NCI-H748 (cell line): ENCODE data around the gene RFFL.
A peak's percentile ranks its signal among the peaks of the same experiment; 100 is the strongest.
"Not testable (repeated sequence)": the region's sequence is repeated elsewhere in the genome, so short reads cannot be mapped to it uniquely, and the experiment has no call there.

Source experiments
- DNase-seq: peaks from one replicate; lab custom pipeline; 2025; ENCODE audit not compliant: unreplicated experiment; lab: John Stamatoyannopoulos, UW

Gene RFFL

DNA sequence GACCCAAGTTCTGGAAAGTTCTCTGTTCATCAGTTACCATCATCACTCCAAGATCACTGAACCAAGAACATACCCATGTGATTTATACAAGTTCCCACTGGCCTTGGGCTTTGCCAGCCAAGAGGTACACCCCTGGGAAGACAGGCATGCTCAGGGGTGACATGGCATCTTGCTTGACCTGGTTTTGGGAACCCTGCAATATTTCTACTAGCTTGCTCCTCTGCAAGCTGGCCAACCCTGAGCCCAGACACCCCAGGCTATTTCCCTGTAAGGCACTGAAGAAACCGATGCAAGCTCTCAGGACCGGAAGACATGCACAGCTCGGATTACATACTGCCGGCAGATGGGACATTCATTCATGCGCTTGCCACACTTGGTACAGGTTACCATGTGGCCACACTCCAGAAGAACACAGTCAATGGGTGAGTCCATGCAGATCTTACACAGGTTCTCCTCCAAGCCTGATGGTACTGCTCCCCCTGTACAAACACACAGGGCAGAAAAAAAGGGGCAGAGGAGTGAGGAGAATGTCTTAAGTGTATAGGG is 51.8 kb downstream of the RFFL start:
- DNase-seq: no peak

DNA sequence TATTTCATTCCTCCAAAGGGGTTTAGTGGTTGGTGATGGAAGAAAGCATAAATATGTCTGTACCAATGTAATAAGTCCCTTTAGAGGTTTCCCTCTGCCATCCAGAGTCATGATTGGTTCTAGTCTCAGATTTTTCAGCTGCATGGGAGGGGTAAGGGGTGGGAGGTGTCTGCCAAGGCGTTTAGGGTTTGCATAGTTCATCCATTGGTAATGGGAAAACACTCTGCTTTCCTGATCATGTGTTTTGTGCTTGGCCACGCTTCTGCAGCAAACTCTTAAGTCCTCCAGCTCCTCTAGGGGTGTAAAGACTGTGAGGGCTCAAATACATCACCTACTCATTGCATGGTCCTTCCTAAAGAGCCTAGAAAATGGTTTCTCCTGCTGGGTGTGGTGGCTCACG is 53.4 kb downstream of the RFFL start:
- DNase-seq: no peak

DNA sequence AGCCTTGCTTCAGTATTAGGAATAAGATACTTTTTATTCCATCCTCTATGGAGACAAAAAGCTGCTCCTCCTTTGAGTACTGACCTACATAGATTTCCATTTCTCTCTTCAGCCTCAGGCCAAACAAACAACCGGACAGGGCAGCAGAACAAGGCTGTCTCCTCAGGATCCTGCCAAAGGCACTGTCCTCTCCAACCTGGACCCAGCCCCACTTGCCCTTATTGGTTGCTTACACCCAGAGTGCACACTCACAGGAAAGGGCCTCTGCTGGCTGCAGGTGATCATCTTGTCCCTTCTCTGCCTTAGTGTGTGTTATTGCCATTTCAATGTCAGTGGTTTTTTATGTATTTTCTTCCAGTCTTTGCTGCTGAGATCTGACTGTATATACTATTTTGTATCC is 56.5 kb downstream of the RFFL start:
- DNase-seq: no peak

DNA sequence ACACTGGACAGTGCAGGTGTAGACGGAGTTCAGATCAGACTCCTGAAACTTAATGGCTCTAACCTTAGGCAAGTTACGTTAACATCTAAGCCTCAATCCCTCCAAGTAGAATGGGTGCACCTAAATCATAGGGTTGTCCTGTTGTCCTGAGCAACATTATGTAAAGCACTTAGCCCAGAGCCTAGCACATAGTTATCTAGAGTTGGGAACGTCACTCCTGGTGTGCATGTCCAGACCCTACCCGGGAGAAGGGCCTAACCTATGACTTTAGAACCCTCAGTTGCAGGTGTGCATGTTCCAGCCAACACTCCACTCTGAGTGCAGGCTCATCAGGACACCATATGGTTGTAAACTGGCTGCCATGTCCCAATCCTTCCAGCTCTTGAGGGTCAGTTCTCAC is 57.2 kb downstream of the RFFL start:
- DNase-seq: no peak

DNA sequence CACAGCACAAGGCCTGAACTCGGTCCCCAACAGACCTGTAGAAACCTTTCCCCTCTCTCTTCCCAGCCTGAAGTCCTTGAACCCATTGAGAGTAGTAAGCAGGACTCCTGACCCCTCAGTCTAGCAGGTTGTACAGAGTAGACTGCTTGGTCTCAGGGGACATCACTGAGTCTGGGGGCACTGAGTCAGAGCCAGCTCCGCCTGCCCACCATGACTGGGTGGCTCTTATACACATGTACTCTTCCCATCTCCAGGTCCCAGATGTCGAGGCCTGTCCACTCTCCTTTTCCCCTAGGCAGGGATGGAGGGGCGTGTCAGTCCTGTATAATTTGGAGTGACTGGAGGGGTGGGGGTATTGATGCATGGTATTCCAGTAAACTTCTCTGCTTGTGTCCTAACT is 59.7 kb downstream of the RFFL start:
- no peak for DNase-seq

DNA sequence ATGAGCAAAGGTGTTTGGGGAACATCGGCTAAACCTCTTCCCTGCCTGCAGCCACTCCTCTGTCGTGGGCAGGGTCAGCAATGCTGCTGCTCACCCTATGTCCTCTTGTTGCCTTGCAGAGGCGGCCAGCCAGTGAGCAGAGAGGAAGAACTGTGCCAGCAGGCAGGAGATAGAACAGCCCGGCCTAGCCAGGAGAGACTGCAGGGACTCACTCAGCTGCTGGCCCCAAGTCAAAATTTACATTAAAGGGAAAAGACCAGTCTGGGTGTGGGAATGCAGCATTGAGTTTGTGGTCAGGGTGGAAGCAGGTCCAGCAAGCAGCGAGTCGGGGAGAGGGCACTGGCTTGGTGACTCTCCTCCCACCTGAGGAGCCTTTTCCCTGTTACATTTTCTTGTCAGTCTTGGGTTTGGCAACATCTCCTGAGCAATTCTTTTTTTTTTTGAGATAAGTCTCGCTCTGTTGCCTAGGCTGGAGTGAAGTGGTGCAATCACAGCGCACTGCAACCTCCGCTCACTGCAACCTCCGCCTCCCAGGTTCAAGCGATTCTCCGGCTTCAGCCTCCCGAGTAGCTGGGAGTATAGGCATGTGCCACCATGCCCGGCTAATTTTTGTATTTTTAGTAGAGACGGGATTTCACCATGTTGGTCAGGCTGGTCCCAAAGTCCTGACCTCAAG is 60.5 kb downstream of the RFFL start:
- DNase-seq: no peak

DNA sequence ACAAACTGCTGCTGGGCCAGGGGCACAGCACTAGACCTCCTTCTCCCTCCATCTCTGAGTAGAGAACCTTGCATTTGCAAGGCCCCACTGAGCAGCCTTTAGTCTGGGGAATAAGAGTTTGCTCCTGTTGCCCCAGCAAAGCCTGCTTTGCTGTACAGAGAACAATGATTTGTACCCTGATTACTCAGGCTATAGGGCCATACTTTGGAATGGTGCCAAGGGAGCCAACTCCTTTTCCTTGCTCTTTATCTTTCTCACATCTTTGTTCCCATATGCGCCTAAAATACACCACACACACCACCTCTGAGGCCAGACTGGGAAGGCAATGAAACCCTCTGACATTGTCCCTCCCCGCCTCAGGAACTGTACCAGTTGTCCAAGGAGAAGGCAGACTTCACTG is 62.0 kb downstream of the RFFL start:
- DNase-seq: no peak

DNA sequence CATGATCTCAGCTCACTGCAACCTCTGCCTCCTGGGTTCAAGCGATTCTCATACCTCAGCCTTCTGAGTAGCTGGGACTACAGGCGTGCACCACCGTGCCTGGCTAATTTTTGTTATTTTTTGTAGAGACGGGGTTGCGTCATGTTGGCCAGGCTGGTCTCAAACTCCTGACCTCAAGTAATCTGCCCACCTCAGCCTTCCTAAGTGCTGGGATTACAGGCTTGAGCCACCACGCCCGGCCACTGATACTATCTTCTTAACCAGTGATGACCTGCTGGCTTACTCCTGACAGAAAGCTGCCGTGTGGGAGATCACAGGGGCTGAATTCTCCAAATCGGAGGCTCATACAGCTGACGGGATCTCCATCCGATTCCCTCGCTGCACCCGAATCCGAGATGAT is 62.5 kb downstream of the RFFL start:
- not testable (repeated sequence) for DNase-seq

DNA sequence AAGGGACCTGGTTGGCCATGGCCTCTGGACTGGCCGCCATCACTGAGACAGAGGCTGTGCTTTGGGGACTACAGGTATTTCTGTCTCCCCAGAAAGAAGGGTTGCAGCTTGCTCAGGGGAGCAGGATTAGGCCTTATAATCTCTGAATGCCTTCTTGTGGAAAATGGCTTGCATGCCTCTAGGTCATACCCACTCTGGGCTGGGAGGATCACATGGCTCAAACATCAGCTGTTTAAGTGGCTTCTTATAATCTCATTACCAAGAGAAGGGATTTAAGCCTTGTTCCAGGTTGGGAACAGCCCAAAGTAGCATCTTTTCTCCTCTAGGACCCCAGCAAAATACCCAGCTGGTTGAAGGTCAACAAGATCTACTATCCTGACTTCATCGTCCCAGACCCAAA is 64.1 kb downstream of the RFFL start:
- DNase-seq: no peak

DNA sequence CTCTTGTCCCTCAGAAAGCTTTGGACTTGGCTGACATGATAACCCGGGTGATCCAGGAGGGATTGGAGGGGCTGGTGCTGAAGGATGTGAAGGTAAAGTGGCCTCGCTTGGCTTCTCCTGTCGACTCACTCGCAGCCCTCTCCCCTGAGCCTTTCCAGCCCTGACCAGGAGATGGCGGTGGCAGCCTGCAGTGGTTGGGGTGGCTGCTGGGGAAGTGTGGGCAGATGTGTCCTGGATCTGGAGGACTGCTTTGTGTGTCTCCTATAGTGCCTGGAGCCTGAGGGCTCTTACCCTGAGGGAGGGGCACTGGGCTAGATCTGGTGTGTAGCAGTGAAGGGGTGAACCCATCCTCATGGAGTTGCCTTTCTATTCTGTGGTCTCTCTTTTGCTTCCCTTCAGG is 65.3 kb downstream of the RFFL start:
- DNase-seq: peak; percentile 32

DNA sequence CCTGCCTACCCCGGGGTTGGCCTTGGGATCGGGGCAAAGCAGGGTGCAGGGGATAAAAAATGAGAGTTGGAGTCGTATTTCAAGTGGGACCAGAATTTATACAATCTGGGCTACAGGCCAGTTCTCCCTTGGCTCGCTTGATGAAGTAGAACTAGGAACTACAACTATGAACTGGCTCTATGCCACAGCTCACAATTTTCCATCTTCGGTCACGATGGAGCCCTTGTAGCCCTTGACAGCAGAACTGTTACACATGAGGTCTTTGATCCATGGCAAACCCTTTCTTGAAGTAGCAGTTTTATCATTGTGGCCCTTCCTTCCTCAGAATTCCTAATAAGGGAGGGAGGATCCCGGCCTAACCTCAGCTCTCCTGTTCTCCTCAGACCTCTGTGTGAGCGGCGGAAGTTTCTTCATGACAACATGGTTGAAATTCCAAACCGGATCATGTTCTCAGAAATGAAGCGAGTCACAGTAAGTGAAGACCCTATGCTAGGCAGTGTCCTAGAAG is 66.1 kb downstream of the RFFL start:
- no peak for DNase-seq

DNA sequence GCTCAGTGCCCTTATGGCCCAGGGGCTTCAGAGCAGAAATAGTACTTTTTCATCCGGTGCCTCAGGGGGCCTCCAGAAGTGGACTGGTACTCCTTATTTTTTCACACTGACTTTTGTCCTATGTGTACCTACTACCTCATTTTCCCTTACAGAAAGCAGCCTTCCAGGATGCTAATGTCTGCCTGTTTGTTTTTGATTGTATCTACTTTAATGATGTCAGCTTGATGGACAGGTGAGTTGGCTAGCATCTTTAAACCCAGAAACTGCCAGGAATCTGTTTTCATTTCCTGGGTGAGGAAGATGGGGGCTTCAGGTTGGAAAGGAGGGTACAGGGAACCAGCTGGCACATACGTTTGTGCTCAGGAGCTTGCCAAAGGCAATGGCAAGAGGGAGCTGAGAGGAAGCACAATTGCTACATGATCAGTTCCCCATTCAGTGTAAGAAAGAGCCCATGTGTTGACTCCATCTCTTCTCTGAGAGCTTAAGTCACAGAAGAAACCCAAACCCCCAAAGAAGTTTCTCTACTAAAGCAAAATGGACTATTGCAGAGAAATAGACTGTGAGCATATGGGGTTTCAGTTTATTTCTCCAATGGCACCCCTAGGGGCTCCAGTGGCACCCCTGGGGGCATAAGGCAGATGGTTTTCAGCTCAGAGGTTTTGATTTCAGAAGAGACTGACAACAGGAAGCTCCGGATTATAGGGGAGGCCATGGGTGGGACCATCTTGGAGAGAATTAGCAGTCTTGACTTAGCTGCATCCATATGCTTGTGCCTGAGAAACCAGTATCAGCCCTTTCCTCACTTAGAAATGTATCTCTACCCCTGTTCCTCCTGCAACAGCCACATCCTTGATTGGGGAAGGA is 66.9 kb downstream of the RFFL start:
- no peak for DNase-seq

DNA sequence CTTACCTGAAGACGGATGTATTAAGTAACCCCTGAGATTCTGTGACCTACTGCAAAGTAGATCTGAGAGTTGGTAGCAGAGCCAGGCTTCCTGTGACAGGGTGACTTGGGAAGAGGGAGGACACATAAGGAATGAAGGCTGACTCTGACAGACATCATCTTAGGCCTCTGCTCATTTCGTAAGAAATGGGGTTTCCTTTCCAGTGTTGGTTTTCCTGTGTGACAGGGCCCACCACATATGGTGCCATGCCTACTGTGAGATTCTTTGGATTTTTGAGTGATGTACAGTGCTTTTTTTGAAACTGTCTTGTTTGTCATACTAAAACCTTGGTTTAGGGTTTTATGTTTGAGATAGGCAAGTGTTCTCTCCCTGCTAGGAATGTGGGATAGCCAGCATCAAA is 70.5 kb downstream of the RFFL start:
- DNase-seq: no peak

DNA sequence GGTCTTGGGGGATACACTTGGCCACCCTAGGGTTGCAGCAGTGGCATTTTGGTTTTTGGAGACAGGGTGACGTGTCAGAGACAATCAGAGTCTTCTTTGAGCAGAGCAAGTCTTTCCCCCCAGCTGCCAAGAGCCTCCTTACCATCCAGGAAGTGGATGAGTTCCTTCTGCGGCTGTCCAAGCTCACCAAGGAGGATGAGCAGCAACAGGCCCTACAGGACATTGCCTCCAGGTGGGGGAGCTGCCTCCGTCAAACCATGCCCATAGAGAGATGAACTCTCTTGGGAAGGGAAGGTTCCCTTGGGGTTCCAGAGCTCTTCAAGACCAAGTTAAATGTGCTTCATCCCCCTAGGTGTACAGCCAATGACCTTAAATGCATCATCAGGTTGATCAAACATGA is 71.9 kb downstream of the RFFL start:
- DNase-seq: no peak

DNA sequence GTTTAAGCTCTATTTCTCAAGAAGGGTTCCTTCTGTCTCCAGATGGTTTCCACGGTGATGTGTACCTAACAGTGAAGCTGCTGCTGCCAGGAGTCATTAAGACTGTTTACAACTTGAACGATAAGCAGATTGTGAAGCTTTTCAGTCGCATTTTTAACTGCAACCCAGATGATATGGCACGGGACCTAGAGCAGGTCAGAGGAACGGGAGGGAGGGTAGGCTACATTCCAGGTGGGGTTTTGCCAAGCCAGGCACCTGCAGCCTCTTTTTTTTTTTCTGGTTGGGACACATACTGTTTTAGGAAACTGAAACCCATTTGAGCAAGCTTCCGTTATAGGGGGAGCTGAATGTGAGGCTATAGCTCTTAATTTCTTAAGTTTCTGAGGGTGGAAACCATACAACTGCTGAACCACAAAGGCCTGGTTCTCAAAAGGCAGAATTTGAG is 72.6 kb downstream of the RFFL start:
- DNase-seq: no peak

DNA sequence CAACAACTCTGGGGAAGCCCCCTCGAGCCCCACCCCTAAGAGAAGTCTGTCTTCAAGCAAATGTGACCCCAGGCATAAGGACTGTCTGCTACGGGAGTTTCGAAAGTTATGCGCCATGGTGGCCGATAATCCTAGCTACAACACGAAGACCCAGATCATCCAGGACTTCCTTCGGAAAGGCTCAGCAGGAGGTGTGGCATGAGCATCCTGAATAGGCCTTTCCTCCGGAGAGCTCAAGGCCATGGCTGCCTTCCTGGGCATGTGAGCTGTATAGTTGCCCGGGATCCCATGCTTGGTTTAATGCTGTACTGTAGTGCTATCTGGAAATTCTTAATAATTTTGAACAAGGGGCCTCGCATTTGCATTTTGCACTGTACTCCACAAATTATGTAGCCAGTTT is 74.0 kb downstream of the RFFL start:
- no peak for DNase-seq

DNA sequence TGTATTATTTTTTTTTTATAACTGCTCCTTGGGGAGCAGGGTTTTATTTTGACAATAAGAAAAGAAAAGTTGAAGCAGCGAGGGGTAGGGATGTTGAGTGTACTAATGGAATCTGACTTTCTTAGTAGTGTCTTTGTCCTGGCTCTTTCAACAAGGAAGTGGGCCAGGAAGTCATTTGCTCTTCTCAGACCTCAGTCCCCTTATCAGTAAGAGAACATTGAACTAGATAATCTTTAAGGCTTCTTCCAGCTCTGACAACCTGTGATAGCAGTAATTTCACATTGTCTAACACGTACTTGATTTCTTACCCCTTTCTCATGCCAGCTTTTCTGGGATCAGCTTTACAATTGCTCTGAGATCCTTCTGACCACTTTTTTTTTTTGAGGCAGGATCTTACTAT is 74.9 kb downstream of the RFFL start:
- DNase-seq: no peak

DNA sequence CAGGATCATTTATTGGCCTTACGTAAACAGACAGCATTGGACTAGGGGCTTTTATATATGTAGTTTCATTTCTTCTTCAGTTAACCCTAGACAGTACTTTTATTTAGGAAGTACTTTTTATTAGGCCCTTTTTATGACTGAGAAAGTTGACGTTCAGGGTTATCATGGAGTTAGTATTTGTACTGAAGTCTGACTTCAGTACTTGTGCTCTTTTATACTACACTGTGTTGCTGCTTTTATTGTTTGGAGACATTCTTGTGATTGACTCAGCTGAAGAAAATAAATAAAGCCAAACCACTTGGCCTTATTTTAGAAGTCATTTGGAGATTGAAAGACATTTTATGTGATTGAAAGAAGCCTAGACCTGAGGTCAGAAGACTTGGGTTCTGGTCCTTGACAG is 76.3 kb downstream of the RFFL start:
- DNase-seq: no peak

DNA sequence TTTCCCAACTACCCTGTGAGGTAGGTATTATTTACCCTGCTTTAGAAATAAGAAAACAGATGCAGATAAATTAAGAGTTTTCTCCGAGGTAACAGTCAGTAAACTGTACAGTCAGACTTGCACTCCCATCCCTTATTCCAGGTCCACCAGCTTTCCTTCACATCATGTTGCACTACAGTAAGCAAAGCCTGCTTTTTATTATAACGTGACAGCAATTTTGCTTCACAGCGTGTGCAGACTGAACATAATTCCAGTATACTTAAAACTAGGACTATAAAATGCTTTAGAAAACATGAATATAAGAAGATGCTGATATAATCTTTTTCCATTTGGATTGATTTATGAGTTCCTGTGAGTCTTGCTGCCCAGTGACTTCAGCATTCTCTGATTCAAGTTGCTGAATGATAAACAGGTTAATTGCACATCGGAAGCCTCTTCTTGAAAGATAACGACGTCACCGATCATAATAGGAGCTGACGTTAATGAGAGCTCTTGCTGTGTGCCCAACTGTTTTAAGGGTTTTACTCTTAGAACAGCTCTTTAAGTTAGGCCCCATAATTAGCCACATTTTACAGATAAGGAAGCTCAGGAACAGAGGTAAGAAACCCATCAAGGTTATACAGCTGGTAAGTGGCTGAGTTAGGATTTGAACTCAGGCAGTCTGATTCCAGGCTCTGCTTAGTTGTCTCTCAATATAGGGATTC is 81.8 kb downstream of the RFFL start:
- DNase-seq: peak; percentile 61

DNA sequence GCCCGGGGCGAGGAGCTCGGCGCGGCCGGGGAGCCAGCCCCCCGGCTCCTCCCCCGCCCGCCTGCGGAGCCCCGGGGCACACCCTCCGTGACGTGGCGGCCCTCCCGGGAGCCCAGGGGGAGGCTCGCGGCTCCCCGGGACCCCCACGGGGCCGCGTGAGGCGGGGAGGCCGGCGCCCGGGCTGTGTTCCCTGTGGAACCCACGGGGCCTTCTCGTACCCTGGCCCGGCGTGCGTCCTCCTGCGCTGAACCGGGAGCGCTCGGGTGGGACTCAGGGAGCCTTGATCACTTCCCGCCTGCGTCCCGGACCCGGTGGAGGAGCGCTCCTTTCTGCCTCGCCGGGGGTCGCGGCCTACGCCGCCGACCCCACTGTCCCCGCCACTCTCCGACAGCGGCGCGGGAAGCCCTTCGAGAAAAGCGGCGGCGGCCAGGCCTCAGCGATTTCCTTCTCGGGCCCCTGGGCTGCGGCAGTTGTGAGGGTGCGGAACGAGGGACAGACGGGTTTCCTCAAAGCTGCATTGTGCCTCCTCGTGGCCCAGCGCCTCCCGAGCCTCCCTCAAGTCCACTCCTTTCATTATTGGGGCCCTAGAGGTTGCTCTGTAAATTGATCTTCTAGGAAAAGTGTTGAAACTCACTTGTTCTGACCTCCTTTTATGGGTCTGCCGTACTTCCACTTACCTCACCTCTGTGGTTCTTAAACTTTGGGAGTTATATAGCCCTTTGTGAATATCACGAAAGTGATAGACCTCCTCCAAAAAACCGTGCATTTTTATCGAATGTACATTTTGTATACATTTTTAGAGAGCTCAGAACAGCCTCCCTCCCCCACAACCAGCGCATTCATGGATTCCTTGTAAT is 82.6 kb downstream of the RFFL start:
- DNase-seq: peak; percentile 74

DNA sequence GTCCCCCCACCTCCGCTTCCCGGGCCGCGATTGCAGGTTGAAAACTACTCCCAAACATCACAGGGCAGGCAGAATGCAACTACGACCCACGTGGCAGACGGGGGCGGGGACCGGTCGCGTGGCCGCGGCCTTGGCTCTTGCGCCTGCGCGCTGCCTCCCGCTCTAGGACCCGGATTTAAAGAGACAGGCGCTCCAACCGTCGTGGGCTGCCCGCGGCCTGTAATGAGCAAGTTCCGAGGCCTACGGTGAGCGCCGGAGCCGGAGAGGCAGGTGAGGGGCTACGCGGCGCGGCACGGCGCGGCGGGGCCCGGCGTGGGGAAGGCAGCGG is 83.2 kb downstream of the RFFL start, which contains the start of gene LIG3:
TSS of gene LIG3 (plus strand) at position 160 of the 328 bp plus-strand sequence. CDS start 2,494 bp downstream, outside the sequence.
- peak; percentile 94 for DNase-seq
